ENCODE data around the gene MCEMP1.

DNA sequence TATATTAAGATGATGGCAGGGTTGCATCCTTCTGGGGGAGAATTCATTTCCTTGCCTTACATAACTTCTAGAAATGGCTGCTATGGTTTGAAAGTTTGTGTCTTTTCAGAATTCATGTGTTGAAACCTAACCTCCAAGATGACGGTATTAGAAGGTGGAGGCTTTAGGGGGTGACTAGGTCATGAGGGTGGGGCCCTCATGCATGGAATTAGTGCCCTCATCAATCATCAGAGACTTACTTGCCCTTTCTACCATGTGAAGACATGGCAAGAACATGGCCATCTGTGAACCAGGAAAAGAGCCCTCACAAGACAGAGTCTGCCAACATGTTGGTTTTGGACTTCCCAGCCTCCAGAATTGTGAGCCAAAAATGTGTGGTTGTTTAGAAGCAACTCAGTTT lies 39.9 kb downstream of the MCEMP1 start:
- TF ChIP-seq, protein P1, sequence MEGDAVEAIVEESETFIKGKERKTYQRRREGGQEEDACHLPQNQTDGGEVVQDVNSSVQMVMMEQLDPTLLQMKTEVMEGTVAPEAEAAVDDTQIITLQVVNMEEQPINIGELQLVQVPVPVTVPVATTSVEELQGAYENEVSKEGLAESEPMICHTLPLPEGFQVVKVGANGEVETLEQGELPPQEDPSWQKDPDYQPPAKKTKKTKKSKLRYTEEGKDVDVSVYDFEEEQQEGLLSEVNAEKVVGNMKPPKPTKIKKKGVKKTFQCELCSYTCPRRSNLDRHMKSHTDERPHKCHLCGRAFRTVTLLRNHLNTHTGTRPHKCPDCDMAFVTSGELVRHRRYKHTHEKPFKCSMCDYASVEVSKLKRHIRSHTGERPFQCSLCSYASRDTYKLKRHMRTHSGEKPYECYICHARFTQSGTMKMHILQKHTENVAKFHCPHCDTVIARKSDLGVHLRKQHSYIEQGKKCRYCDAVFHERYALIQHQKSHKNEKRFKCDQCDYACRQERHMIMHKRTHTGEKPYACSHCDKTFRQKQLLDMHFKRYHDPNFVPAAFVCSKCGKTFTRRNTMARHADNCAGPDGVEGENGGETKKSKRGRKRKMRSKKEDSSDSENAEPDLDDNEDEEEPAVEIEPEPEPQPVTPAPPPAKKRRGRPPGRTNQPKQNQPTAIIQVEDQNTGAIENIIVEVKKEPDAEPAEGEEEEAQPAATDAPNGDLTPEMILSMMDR (IDR thresholded peaks at IDR 0.05; ENCODE audit: insufficient read depth, low read depth, low read length), result no peak
- no peak for TF ChIP-seq EZH2 (IDR thresholded peaks at IDR 0.05; ENCODE audit: insufficient read depth, low read length)

Measured in astrocyte (in vitro differentiated cells and primary cell).